ENCODE data around the gene REPIN1.

- TF ChIP-seq EZH2 (IDR thresholded peaks at IDR 0.05; ENCODE audit: low read depth) (no peak), CTCF (conservative IDR thresholded peaks at IDR 0.05) (no peak)
These were observed 31.9 kb upstream of the REPIN1 start for GRCh38 chr7:150336746-150337145.

Data from PC-9 (cell line).